H9 (cell line): ENCODE data around the gene LNPK. TPM values are rescaled to one million over a fixed set of nuclear protein-coding genes. Genes with fewer than 3 reads are reported as not detected.

Source experiments
- DNase-seq: peaks from one replicate; pipeline ENCODE4 v3.0.0-alpha.2; 2017
- H2AFZ ChIP-seq: one replicate; pipeline ENCODE4 v1.6.1; 2013; ENCODE audit warnings: mild to moderate bottlenecking, low read length, control low read depth, moderate library complexity
- H2AK5ac ChIP-seq: 2 replicates; pipeline ENCODE4 v1.6.1; 2013; ENCODE audit warnings: low read length, control low read depth, mixed read lengths; ENCODE audit not compliant: insufficient read length
- H2BK120ac ChIP-seq: one replicate; pipeline ENCODE4 v1.6.1; 2013; ENCODE audit warnings: low read depth, mild to moderate bottlenecking, low read length, control low read depth, inconsistent platforms; ENCODE audit not compliant: poor library complexity, severe bottlenecking
- H2BK12ac ChIP-seq: 2 replicates; pipeline ENCODE4 v1.6.1; 2013; ENCODE audit warnings: low read length, control low read depth, mixed read lengths, low read depth; ENCODE audit not compliant: insufficient read length
- H2BK15ac ChIP-seq: 2 replicates; pipeline ENCODE4 v1.6.1; 2013; ENCODE audit warnings: low read depth, low read length, control low read depth
- H2BK20ac ChIP-seq: one replicate; pipeline ENCODE4 v1.6.1; 2013; ENCODE audit warnings: low read depth, mild to moderate bottlenecking, low read length, control low read depth, inconsistent platforms; ENCODE audit not compliant: poor library complexity, severe bottlenecking
- H2BK5ac ChIP-seq: 2 replicates; pipeline ENCODE4 v1.6.1; 2013; ENCODE audit warnings: low read length, control low read depth, mixed read lengths; ENCODE audit not compliant: insufficient read length
- H3K14ac ChIP-seq: 2 replicates; pipeline ENCODE4 v1.6.1; 2013; ENCODE audit warnings: low read length, control low read depth; ENCODE audit not compliant: insufficient read depth
- H3K18ac ChIP-seq: 2 replicates; pipeline ENCODE4 v1.6.1; 2013; ENCODE audit warnings: low read depth, mild to moderate bottlenecking, mixed read lengths, low read length, control low read depth; ENCODE audit not compliant: insufficient read length
- H3K23ac ChIP-seq: 2 replicates; pipeline ENCODE4 v1.6.1; 2013; ENCODE audit warnings: low read length, control low read depth, mixed read lengths, low read depth; ENCODE audit not compliant: insufficient read length
- H3K23me2 ChIP-seq: 2 replicates; pipeline ENCODE4 v1.6.1; 2013; ENCODE audit warnings: low read depth, mild to moderate bottlenecking, mixed read lengths, low read length, control low read depth; ENCODE audit not compliant: insufficient read length, poor library complexity, severe bottlenecking
- H3K27ac ChIP-seq: 2 replicates; pipeline ENCODE4 v1.5.1; 2013; ENCODE audit warnings: low read length, control low read depth, mixed read lengths, low read depth; ENCODE audit not compliant: insufficient read length
- H3K27me3 ChIP-seq: 2 replicates; pipeline ENCODE4 v1.6.1; 2013; ENCODE audit warnings: low read length, control low read depth, inconsistent platforms; ENCODE audit not compliant: insufficient read depth
- H3K4ac ChIP-seq: 2 replicates; pipeline ENCODE4 v1.6.1; 2013; ENCODE audit warnings: low read depth, mild to moderate bottlenecking, control low read depth, inconsistent platforms, low read length, moderate library complexity
- H3K4me1 ChIP-seq: 2 replicates; pipeline ENCODE4 v1.6.1; 2013; ENCODE audit warnings: low read length, control low read depth, inconsistent platforms; ENCODE audit not compliant: insufficient read depth
- H3K4me2 ChIP-seq: 2 replicates; pipeline ENCODE4 v1.6.1; 2013; ENCODE audit warnings: low read length, control low read depth, mixed read lengths; ENCODE audit not compliant: insufficient read length, insufficient read depth
- H3K56ac ChIP-seq: 2 replicates; pipeline ENCODE4 v1.6.1; 2013; ENCODE audit warnings: low read depth, mild to moderate bottlenecking, mixed read lengths, low read length, control low read depth; ENCODE audit not compliant: insufficient read length
- H3K79me1 ChIP-seq: 2 replicates; pipeline ENCODE4 v1.6.1; 2013; ENCODE audit warnings: low read depth, mild to moderate bottlenecking, moderate library complexity, low read length, control low read depth, inconsistent platforms; ENCODE audit not compliant: insufficient read depth, poor library complexity, severe bottlenecking
- H3K79me2 ChIP-seq: 2 replicates; pipeline ENCODE4 v1.6.1; 2013; ENCODE audit warnings: low read length, control low read depth, inconsistent platforms; ENCODE audit not compliant: insufficient read depth
- H3K9ac ChIP-seq: 2 replicates; pipeline ENCODE4 v1.6.1; 2013; ENCODE audit warnings: low read length, control low read depth, mixed read lengths; ENCODE audit not compliant: insufficient read length; ENCODE audit errors: extremely low read depth
- H3K9me3 ChIP-seq: one replicate; pipeline ENCODE4 v1.6.1; 2013; ENCODE audit warnings: low read depth, low read length, inconsistent platforms; ENCODE audit not compliant: control insufficient read depth
- H3T11ph ChIP-seq: one replicate; pipeline ENCODE4 v1.6.1; 2013; ENCODE audit warnings: mild to moderate bottlenecking, low read length, control low read depth, inconsistent platforms
- H4K20me1 ChIP-seq: one replicate; pipeline ENCODE4 v1.6.1; 2013; ENCODE audit not compliant: control insufficient read depth, insufficient read length, insufficient read depth
- H4K5ac ChIP-seq: 2 replicates; pipeline ENCODE4 v1.6.1; 2013; ENCODE audit warnings: low read depth, mild to moderate bottlenecking, mixed read lengths, low read length, control low read depth; ENCODE audit not compliant: insufficient read length
- H4K8ac ChIP-seq: replicated peaks from 2 replicates; pipeline ENCODE4 v1.6.1; 2013; ENCODE audit warnings: low read length, control low read depth, mixed read lengths, low read depth; ENCODE audit not compliant: insufficient read length
- H4K91ac ChIP-seq: 2 replicates; pipeline ENCODE4 v1.6.1; 2013; ENCODE audit warnings: low read depth, mild to moderate bottlenecking, moderate library complexity, mixed read lengths, low read length, control low read depth; ENCODE audit not compliant: insufficient read length
- H3K27ac Mint-ChIP-seq, 3 experiments: 2 replicates in 2 of 3; 3 replicates in 1 of 3; pipeline ENCODE4 v1.8.0; 2020 to 2021; ENCODE audit warnings: mixed read lengths in 3 of 3, mild to moderate bottlenecking in 1 of 3, moderate library complexity in 1 of 3
- H3K27me3 Mint-ChIP-seq: 2 replicates; pipeline ENCODE4 v1.8.0; 2021; ENCODE audit warnings: low read depth, mild to moderate bottlenecking, moderate library complexity, mixed read lengths
- H3K36me3 Mint-ChIP-seq, 3 experiments: 2 replicates in 2 of 3; 3 replicates in 1 of 3; pipeline ENCODE4 v1.8.0; 2020 to 2021; ENCODE audit warnings: low read depth in 3 of 3, mixed read lengths in 3 of 3; ENCODE audit not compliant: insufficient read depth in 1 of 3
- H3K4me1 Mint-ChIP-seq, 2 experiments: 2 replicates each; pipeline ENCODE4 v1.8.0; 2020; ENCODE audit warnings: mixed read lengths in 2 of 2
- H3K4me3 Mint-ChIP-seq, 2 experiments: 2 replicates in 1 of 2; 3 replicates in 1 of 2; pipeline ENCODE4 v1.8.0; 2020 to 2021; ENCODE audit warnings: mild to moderate bottlenecking in 2 of 2, mixed read lengths in 2 of 2, moderate library complexity in 1 of 2
- H3K9me3 Mint-ChIP-seq, 2 experiments: 2 replicates in 1 of 2; 3 replicates in 1 of 2; pipeline ENCODE4 v1.8.0; 2020; ENCODE audit warnings: mild to moderate bottlenecking in 2 of 2, mixed read lengths in 2 of 2, moderate library complexity in 1 of 2
- WGBS: extraction: QIAGEN DNeasy Blood & Tissue Kit; methylation state at CpG from one replicate; pipeline ENCODE4 v1.1.7; 2013; ENCODE audit warnings: missing lambda C conversion rate, low lambda C conversion rate, mixed read lengths; ENCODE audit not compliant: insufficient read length; ENCODE audit errors: extremely low coverage; 5-methylcytosine and 5-hydroxymethylcytosine counted together
- total RNA-seq: library from RNA; stranded (reverse); gene quantifications from 2 replicates; pipeline ENCODE4 v1.2.1, GENCODE V29; 2021
- TF ChIP-seq, protein P1 (sequence below): fragments of 200-600 bp; sonication (generic); conservative IDR thresholded peaks from 3 replicates; pipeline ENCODE4 v1.8.0; 2021; ENCODE audit warnings: antibody characterized with exemption, mild to moderate bottlenecking

Gene LNPK
- total RNA-seq, 1 experiment from 2014 or later: 8.5 TPM

GRCh38 chr2:175931805-175932204 is 70.3 kb downstream of the LNPK start:
- Histone ChIP-seq H3K18ac (no peak overlapping the region), H3K14ac (no peak overlapping the region), H4K8ac (no peak overlapping the region), H3K4me2 (no peak overlapping the region), H2BK15ac (no peak overlapping the region), H4K5ac (no peak overlapping the region), H3K23me2 (no peaks in the 10 kb centered on the region), H3K27ac (no peak overlapping the region), H3T11ph (no peak overlapping the region), H4K91ac (no peak overlapping the region), H3K79me2 (no peaks in the 10 kb centered on the region), H2BK5ac (no peak overlapping the region), H2BK20ac (no peak overlapping the region), H3K27me3 (no peaks in the 10 kb centered on the region), H3K23ac (no peak overlapping the region), H3K4ac (no peak overlapping the region), H2AK5ac (no peak overlapping the region), H2BK12ac (no peak overlapping the region), H2AFZ (no peak overlapping the region), H3K56ac (no peak overlapping the region), H3K9ac (no peak overlapping the region), H4K20me1 (no peaks in the 10 kb centered on the region), H3K79me1 (no peaks in the 10 kb centered on the region), H3K9me3 (no peaks in the 10 kb centered on the region), H2BK120ac (no peak overlapping the region), H3K4me1 (no peaks in the 10 kb centered on the region)
- H3K36me3 Mint-ChIP-seq: no peaks in the 10 kb centered on the region
- H3K27ac Mint-ChIP-seq: no peak overlapping the region
- WGBS: no CpG with 5 or more reads among the region's 2 CpGs
- H3K4me3 Mint-ChIP-seq: no peak overlapping the region
- no peaks in the 10 kb centered on the region for H3K9me3 Mint-ChIP-seq
- DNase-seq: no peak
- no peaks in the 10 kb centered on the region for H3K4me1 Mint-ChIP-seq
- TF ChIP-seq, protein P1, sequence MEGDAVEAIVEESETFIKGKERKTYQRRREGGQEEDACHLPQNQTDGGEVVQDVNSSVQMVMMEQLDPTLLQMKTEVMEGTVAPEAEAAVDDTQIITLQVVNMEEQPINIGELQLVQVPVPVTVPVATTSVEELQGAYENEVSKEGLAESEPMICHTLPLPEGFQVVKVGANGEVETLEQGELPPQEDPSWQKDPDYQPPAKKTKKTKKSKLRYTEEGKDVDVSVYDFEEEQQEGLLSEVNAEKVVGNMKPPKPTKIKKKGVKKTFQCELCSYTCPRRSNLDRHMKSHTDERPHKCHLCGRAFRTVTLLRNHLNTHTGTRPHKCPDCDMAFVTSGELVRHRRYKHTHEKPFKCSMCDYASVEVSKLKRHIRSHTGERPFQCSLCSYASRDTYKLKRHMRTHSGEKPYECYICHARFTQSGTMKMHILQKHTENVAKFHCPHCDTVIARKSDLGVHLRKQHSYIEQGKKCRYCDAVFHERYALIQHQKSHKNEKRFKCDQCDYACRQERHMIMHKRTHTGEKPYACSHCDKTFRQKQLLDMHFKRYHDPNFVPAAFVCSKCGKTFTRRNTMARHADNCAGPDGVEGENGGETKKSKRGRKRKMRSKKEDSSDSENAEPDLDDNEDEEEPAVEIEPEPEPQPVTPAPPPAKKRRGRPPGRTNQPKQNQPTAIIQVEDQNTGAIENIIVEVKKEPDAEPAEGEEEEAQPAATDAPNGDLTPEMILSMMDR: no peak
- H3K27me3 Mint-ChIP-seq: no peaks in the 10 kb centered on the region
